Sciatic nerve (tissue), 2 donors: ENCODE measurements around the gene RAD51B. TPM values are rescaled to one million over a fixed set of nuclear protein-coding genes. Genes with fewer than 3 reads are reported as not detected.

Experiments used
- ATAC-seq: fragments of 200-7000 bp; cut with Tn5 transposase; one replicate; pipeline ENCODE4 v1.9.1; 2020; ENCODE audit warnings: mild to moderate bottlenecking, moderate library complexity
- DNase-seq: peaks from one replicate; pipeline ENCODE4 v3.0.0-alpha.2; 2020; ENCODE audit warnings: low spot score
- intact Hi-C: fragments of 100-400 bp; cut with DNase I; formaldehyde crosslinking; loops from one replicate; pipeline ENCODE4 v1.14.2; 2022
- total RNA-seq: library from RNA; stranded (reverse); fragmentation: NEBNext Ultra II Directional; extraction: Animal tissue kit (Norgen Biotek cat#: 25700); gene quantifications from one replicate; pipeline ENCODE4 v1.2.1, GENCODE V29; 2021
- donor health status: DM: no; HTN: no; CAD: no.
- donor health status: DM: no; HTN: no; CAD: no.

Gene RAD51B
- total RNA-seq, 1 donor from 2014 or later, result 30.4 TPM

DNA sequence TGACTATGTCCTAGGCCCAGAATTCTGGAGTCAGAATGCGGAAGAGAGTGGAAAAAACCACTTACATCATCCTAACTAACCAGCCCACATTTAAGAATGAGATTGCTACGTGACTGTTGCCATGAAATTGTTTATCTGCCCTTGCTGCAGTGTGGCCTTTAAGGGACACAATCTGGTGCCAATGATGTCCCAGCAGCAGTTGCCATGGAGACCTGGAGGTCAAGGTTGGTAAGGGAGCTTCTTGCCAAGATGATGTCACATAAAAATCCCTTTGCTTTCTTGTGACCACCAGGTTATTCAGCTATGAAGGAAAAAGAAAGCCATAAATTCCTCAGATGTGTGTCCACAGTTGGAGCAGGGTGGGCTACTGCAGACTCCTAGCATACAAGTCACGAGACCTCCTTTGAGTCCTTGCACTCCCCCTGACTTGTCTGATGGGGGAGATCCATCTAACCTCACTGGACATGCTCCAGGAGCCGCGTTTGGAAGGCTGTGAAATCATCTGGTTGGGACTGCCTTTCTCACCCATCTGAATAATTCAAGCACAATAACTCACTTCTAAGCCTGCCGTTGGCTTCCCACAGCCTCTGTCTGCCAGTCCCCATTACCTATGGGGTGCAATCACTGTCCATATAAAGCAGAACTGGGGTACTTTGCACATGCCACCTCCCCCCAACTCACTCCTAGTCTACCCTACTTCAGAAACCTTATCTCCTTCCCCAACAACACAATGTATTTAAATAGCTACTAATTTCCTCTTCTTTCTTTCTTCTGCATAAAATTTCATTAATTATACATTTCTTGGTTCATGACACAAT lies 807.7 kb downstream of the RAD51B start:
- peak; percentile 11 for ATAC-seq
- no peak for DNase-seq
- intact Hi-C loops, result no loop called here

DNA sequence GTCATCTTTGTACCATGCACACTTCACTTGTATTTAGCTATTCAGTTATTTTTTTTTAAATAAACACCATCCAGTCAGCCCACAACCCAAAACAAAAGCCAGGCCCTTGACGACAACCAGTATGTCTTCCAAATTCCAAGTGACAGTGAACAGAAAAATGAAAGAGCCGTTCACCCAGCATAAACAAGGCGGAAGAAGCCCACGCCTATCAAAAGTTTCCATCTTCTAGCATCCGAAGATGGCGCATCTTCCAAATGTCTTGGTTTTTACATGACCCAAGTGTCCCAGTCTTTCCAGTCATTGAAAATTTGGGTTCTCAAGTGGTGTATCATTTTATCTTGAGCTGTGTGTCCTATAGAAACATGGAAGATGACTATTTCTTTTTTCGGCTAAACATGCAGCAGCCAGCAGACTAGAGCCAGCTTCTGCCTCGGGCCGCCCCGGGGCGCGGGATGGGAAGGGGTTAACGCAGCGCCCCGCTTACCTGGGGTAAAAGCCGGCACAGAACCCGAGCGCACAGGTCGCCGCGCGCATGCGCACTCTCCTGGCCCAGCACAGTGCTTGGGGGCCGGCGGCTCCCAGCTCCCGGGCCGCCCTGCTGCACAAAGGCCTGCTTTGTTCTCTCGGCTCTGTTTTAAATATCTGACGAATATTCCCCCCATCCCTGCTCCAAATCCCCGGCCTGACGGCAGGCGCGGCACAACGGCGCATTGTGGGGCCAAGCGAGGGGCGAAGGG lies 808.5 kb downstream of the RAD51B start:
- ATAC-seq (peak; percentile 75), DNase-seq (peak; percentile 88)
- intact Hi-C loops, result no loop called here

DNA sequence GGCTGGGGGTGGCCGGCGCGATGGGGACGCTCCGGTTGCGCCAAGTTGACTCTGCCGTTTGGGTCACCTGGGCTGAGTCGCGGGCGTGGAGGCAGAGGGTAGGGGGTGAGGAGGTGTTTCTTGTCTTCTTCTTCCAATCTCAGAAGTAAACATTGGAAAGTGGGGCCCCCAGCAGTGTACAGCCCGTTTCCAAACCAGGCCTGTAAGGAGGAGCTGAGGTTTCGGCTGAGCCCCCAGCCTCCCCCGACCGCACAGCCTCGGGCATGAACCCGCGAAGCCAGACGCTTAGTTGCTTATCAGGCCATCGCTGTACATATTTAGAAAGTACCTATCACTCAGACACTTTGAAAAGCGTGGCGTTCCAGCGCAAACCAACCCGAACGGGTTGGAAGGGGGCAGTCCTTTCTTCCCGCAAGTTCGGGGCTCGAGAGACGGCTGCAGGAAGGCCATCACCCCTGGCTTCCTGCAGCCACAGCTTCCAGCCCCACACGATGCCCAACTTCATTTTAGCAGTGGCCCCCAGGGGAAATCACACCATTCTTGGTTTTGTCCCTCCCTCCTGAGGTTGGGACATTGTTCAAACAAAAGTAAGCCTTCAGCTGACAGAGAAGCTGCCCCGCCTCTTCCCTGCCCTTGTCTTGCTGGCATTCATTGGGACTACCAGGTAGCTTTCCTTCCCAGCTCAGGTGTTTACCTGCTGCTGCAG lies 809.2 kb downstream of the RAD51B start:
- DNase-seq (no peak), ATAC-seq (no peak)
- intact Hi-C loops, result no loop called here

DNA sequence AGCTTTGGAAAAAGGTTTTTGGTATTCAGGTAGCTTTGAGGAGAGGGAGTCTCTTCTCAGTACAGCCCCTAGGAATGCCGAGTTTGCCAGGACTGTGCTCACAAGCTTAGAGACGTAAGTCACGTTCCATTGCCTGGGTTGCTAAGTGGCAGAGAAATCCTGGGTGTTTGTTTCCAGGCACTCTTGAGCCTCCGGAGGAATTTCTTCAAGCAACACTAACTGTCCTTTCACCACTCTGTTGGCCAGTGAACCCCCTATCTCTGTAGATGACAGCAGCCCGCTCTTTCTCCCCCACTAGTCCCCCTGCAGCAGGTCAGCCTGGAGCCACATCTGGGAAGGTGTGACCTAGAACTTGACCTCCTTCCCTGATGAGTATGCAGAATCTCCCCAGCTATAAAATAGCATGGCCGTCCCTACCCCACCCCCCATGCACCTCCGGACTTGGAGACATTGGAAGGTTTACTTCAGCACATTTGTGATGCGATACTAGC lies 810.5 kb downstream of the RAD51B start:
- intact Hi-C loops, result loop anchor here (5.0 kb wide), 1 partner anchor 93 kb away; no protein-coding TSS in a partner anchor
- ATAC-seq (no peak), DNase-seq (no peak)

DNA sequence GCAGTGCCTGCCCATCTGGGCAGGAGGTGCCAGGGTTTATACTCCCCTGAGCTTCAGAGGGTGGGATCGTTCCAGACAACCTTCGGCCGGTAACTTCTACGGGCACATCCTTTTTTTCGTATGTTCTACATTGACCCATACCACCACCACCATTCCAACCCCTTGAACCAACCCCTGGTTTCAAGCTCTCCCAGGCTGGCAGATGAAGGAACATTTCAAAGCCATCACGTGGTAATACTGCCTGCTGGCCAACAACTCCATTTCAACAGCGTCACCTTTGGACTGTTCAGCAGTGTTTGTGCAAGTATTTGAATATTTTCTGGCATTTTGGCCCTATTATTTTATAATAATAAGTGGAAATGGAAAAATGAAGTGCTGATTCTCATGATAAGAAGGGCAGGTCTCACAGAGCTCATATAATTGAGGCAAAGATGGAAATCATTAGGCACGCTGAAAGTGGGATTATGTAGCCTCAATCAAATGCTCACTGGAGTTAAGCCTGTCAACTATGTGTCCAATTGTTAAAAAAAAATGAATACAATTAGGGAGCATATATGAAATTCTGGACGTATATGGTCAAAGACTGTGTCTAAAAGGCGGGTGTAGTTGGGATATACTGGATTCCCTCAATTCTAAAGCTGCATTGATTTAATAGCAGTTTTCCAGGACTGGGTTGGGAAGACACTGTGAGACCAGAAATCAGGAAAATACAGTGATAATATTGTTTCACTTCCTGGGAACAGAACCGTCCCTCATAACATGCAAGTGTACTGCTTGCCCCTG lies 811.2 kb downstream of the RAD51B start:
- DNase-seq, result no peak
- peak; percentile 53 for ATAC-seq
- intact Hi-C loops, result loop anchor here (5.0 kb wide), 1 partner anchor 94 kb away; no protein-coding TSS in a partner anchor

DNA sequence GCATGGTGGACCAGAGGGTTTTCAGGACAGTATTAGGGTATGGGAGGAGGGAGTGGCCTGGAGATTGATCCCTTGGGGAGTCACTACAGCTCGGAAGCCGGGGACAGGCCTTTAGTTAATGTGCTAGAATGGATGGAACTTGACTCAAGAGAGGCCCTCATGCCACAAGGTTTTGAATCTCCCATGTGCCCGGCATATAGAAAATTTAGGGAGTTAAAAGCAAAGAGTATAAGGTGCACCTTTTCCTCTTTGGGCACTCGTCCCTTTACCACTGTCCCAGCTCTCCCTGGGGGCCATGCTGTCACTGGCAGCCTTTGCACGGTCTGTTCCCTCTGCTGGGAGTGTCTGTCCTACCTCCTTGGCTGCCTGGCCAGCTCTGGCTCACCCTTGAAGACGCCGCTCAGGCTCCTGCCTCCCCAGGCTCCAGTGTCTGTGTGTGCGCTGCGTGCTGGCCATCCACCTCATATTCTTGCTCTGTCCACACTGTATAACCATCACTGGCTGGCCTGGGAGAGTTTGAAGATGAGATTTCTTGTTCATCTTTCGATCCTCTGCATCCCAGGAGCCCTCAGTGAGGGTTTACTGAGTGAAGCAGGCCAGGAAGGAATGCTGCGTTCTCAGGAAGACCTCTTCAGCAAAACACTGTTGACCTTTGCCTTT lies 811.9 kb downstream of the RAD51B start:
- intact Hi-C loops, result loop anchor here (5.0 kb wide), 1 partner anchor 94 kb away; no protein-coding TSS in a partner anchor
- DNase-seq, result no peak
- peak; percentile 26 for ATAC-seq

DNA sequence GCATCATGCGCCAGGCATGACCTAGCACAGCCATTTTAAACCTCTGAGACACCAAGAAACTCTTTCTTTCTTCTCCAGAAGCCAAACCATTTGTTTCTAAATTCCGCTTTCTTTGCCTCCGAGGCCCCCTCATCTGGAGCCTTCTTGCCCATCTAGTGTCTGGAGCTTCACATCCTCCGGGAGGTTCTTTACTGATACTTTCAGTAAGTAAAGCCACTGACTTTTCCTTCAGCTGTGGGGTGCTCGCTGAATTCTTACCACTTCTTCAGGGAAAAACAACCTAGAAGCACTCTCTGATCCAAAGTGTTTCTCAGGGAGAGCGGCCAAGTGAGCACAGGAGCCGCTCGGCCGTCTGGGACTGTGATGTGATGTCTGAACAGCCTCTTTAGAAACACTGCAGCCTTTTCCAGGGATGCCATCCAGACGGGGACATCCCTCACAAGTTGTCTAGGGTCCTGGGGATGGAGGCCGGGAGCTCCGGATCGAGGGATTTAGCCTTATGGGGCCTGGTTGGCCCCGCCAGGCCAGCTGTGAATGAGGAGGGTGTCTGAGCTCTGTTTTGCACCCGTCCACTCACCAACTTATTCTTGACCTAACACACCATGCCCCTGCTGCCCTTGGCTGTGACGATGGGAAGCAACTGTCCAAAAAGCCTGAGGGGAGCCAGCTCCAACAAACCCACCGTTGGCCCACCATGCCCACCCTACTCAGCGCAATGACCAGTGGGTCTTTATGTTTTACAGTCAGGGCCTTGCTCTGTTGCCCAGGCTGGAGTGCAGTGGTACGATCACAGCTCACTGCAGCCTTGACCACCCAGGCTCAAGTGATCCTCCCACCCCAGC lies 812.7 kb downstream of the RAD51B start:
- peak; percentile 53 for ATAC-seq

DNA sequence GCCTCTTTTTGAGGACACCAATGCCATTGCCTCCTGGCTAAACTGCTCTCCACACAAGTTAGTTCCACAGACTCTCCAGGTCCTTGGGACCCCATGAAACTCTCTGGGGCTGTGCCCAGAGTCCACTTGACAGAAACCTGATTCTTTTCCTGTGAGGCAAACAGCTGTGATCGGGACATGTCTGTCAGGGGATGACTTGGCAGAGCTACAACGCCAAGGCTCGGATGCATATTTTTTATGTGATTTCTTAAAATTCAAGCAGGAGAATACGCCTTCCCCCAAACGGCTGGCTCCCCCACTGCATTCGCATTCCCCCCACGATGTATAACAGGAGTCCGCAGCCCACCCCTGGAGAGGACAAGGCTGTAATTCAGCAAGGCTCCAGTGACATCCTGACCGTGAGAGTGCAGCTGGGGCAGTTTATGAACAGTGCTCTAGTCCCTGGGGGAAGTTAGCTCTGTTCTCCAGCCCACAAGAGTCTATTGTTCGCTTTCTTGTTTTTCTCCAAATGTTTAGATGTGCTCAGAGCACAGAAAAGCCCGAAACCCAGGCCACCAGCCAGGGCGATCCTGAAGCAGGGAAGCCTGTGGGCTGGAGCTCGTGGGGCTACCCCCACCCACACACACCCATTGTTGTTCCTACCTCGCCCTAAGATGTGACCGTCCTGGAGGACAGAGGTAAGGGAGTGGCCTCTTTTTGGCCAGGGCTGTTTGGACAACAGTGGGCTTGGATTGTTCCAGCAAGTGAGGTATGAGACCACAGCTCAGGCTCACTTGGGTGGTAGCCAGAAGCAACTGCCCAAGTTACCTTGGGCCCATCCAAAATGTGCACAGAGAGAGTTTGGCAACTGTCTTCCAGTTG lies 813.8 kb downstream of the RAD51B start:
- intact Hi-C loops, result loop anchor here (5.0 kb wide), 1 partner anchor 96 kb away; no protein-coding TSS in a partner anchor
- DNase-seq, result no peak
- ATAC-seq, result peak; percentile 81

More for the DNA sequence above, 812.7 kb downstream of the RAD51B start:
- intact Hi-C loops, result loop anchor here (5.0 kb wide), 1 partner anchor 95 kb away; no protein-coding TSS in a partner anchor
- DNase-seq, result no peak

DNA sequence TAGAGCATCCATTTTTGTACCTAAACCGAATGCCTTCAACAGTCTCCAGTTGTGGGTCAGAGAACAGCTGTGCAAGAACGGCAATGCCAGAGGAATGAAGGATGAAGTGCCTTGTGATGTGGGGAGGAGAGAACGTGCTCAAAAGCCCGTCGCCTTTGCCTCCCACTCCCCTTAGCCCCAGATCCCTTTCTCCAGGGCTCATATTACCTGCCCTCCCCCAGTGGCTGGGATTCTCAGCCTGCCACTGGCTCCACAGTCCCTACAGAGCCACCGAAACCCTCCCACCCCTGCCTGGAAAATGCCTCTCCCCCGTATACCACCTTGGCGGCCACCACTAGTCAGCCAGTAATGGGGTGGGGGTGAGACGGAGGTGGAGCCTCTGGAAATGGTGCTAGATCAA lies 814.8 kb downstream of the RAD51B start:
- intact Hi-C loops, result loop anchor here (5.0 kb wide), 1 partner anchor 97 kb away; no protein-coding TSS in a partner anchor
- no peak for DNase-seq
- ATAC-seq, result no peak

DNA sequence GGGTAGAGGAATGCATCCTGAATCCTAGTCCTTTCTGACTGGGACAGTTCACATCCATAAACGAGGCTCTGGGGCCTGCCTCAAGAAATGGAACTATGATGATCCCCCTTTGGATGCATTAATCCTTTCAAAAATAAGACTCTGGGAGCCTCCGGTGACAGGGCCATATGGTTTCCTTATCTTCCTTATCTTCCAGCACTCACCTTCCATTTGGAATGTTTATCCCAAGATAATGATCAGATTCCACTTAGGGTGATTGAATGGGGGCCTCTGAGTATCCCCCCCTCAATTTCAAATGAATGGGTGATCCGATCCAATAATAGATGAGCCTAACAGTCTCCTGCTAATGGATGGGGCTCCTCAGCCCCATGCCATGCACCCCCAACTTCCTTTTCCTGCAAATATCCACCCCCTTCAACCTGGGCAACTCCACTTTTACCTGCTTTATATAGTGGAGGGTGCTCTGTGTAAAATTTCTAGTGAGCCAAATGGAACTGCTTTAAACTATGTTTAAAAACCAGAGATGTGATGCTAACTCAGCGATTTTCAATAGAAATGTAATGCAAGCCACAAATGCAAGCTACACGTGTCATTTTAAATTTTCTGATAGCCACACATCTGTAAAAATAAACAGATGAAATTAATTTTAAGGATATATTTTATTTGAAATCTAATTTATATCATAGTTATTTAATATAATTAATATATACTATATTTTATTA lies 815.5 kb downstream of the RAD51B start:
- intact Hi-C loops, result loop anchor here (5.0 kb wide), 1 partner anchor 98 kb away; no protein-coding TSS in a partner anchor

DNA sequence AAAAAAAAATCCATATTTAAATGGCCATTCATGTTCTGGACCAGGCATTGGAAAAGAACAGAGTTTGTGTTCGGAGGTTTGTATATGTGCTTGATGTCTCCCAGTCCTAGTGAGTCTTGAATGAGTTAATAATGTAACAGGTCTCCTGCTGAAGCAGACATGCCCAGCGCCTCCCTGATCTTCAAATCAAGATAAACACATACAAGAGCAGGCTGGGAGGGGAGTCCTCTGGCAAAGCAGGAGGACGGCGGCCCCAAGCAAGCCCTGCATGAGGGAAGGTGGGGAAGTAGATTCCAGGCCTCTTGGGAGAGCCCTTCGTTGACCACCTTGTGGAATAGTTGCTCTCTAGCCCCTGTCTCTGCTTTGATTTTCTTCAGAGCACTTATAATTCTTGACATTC lies 817.0 kb downstream of the RAD51B start:
- DNase-seq (no peak), ATAC-seq (no peak)
- intact Hi-C loops, result no loop called here

More for the DNA sequence above, 815.5 kb downstream of the RAD51B start:
- ATAC-seq, result no peak
- no peak for DNase-seq

DNA sequence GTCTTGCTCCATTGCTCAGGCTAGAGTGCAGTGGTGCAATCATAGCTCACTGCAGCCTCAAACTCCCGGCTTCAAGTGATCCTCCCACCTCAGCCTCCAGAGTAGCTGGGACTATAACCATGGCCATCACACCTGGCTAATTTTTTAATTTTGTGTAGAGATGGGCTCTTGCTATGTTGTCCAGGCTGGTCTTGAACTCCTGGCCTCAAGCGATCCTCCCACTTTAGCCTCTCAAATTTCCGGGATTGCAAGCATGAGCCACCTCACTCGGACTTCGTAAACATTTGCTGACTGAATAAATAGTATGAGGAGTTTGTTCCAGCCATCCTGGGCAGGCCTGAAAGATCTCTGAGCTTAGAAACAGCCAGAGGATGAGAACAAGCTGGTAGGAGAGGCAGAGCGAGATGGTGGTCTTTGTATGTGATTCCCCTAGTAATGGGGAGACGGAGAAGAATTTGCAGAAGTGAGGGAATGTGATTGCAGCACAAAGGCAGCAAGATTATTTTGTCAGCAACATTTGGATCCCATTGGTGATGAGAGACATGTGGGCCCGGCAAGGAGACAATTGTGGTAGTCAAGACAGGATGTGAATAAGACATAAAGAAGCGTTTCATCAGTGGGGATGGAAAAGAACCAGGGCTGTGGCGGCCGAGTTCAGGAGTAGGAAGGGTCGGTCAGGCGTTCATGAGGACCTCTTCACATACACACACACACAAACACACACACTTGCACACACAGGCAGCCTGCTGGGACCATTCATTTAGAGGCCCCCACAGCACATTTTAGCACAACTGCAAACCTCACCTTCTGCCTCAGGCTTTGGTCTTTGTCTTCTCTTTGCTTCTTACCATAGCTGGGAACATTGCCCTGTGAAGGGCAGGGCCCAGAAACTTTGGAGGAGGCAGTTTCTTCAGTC lies 817.8 kb downstream of the RAD51B start:
- ATAC-seq, result peak; percentile 44
- no peak for DNase-seq
- intact Hi-C loops, result no loop called here

DNA sequence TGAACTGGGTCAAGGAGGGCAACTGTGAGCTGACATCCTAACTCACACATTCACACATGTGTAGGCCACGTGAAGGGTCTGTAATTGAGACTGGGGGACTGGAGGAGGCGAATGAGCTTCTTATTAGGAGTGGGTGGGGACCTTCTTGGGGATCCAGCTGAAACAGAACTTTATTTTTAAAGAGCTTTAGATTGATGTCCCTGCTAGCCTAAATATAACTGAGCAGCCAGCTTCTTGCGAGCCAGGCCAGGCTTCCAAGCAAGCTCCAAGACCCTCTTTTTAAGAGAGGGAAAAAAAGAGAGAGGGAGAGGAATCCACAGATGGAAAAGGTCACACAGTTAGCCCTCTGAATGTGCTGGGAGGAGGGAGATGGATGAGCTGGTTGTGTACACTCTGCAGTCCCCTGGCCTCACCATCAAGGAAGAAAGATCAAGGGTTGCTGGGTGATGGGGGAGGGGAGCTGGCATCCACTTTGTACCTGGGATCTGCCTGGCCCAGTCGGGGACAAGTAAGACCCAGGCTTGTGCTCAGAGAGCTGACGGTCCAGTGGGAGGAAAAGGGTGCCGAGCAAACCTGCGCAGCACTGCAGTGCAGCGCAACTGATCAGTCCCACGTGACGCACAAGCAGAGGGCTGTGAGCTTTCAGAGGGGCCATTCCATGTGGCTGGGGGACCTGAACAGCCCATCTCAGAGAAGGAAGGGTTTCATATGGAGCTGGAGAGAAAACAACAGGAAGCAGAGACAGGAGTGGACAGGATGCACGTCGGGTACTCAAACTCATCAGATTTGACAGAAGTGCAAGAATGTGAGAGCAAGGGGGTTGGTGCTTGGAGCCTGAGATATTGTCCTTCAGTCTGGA lies 818.8 kb downstream of the RAD51B start:
- no peak for DNase-seq
- no peak for ATAC-seq
- intact Hi-C loops, result no loop called here
